Measurements from ENCODE around the gene ZBTB12. TPM values are rescaled to one million over a fixed set of nuclear protein-coding genes. Genes with fewer than 3 reads are reported as not detected.

The ZBTB12 gene
- total and polyA plus RNA-seq, 10 of the 15 experiments (the other 5 are each of a cell fraction or from before 2014, with no cell fraction given) = 0.81 to 4.5 (median 1.7) TPM; not detected in 4

- ChIA-PET RAD21 (ENCODE audit: unreplicated experiment) (no interaction called here), POLR2A (interaction anchor here (0.9 to 1.0 kb wide), 2 partner anchors 26 to 34 kb away, joined by 3 to 4 read pairs; no protein-coding TSS in a partner anchor), CTCF (interaction anchor here (0.8 to 1.9 kb wide), 4 partner anchors 9 to 184 kb away, joined by 3 to 8 read pairs (median 4); partner anchors contain the start of gene LY6G5C), SMC1A (ENCODE audit: uncharacterized antibody, unreplicated experiment) (interaction anchor here (0.5 to 2.9 kb wide), 4 partner anchors 33 to 95 kb away, joined by 3 to 24 read pairs (median 6); no protein-coding TSS in a partner anchor)
- BruUV-seq (replicated peaks) = no TSS peak
- intact Hi-C loops (cut with micrococcal nuclease; ENCODE audit: unreplicated experiment) (no loop called here), in situ Hi-C loops (cut with MboI) (no loop called here)
- ATAC-seq (no peak), DNase-seq (ENCODE audit: low read depth, low spot score) (no peak), FAIRE-seq (no peak)
- peaks cover 11% of the 10 kb centered on the region for H3K4me1 ChIP-seq (ENCODE audit: control insufficient read depth, insufficient read depth, low read length)
- H3K9ac ChIP-seq (ENCODE audit: control insufficient read depth, insufficient read depth, low read length) = no peak overlapping the region
- H3K27me3 ChIP-seq (replicated peaks in 1 of 2; ENCODE audit: control insufficient read depth in 2 of 2, insufficient read depth in 2 of 2, low read length in 1 of 2) = no peaks in the 10 kb centered on the region
- no peaks in the 10 kb centered on the region for H3K9me3 ChIP-seq (replicated peaks; ENCODE audit: control insufficient read depth, insufficient read depth, low read length)
- no peak overlapping the region; the same call in 1 of the 2 replicates for H3K4me2 ChIP-seq (ENCODE audit: control insufficient read depth, insufficient read depth)
- no peak overlapping the region for H2AFZ ChIP-seq (ENCODE audit: control insufficient read depth, low read depth, low read length)
- no peaks in the 10 kb centered on the region for H4K20me1 ChIP-seq (ENCODE audit: control insufficient read depth, insufficient read depth)
- no peaks in the 10 kb centered on the region; the same call in 1 of the 2 replicates for H3K79me2 ChIP-seq (ENCODE audit: control insufficient read depth, insufficient read depth, low read length)
- H3K4me3 ChIP-seq = no peak overlapping the region
- H3K27ac ChIP-seq (ENCODE audit: control insufficient read depth, insufficient read depth) = no peak overlapping the region
- 74% methylated on average over 8 of the region's 8 CpGs for WGBS (ENCODE audit: insufficient coverage, insufficient replicate concordance, low lambda C conversion rate, missing lambda C conversion rate)
- H3K36me3 ChIP-seq (ENCODE audit: control insufficient read depth in 2 of 2, insufficient read depth in 2 of 2, low read length in 1 of 2) = peaks cover 0 to under 1% of the 10 kb centered on the region in 2 experiments; a peak in 1 of 4 replicates
- no peak for TF ChIP-seq SUZ12 (IDR thresholded peaks at IDR 0.05; ENCODE audit: unreplicated experiment)
- no peak for TF ChIP-seq IRF4 (IDR thresholded peaks at IDR 0.05; ENCODE audit: low read depth, low read length)
- no peak for TF ChIP-seq TAF1 (IDR thresholded peaks at IDR 0.05; ENCODE audit: borderline replicate concordance, low read depth, low read length)
- no peak for TF ChIP-seq RELA (IDR thresholded peaks at IDR 0.05; ENCODE audit: borderline replicate concordance, partially characterized antibody)
- TF ChIP-seq ZNF622 (IDR thresholded peaks at IDR 0.05) = no peak
- TF ChIP-seq E2F8 (IDR thresholded peaks at IDR 0.05; ENCODE audit: low read depth, partially characterized antibody) = no peak
- no peak for TF ChIP-seq KLF5 (IDR thresholded peaks at IDR 0.05; ENCODE audit: partially characterized antibody)
- TF ChIP-seq SMAD1 (IDR thresholded peaks at IDR 0.05; ENCODE audit: low read depth, partially characterized antibody) = no peak
- TF ChIP-seq CEBPZ (IDR thresholded peaks at IDR 0.05; ENCODE audit: low read depth, low read length) = no peak
- TF ChIP-seq USF2 (IDR thresholded peaks at IDR 0.05; ENCODE audit: borderline replicate concordance, low read depth, low read length) = no peak
- TF ChIP-seq ZNF207 (IDR thresholded peaks at IDR 0.05; ENCODE audit: borderline replicate concordance) = no peak
- no peak for TF ChIP-seq JUND (IDR thresholded peaks at IDR 0.05; ENCODE audit: low read depth, low read length)
- no peak for TF ChIP-seq RCOR1 (conservative IDR thresholded peaks at IDR 0.05; ENCODE audit: low read depth, low read length)
- TF ChIP-seq IRF3 (IDR thresholded peaks at IDR 0.05) = no peak
These were observed 37.1 kb downstream of the ZBTB12 start for GRCh38 chr6:31864818-31865204.

Data from GM12878 (cell line).